SU-DHL-6 (cell line): ENCODE measurements around the gene CEP170.

Experiments
- H2AFZ ChIP-seq: fragments of 200-600 bp; sonication (generic); 2 replicates; pipeline ENCODE4 v1.6.1; 2014; ENCODE audit warnings: low read depth, mild to moderate bottlenecking, moderate library complexity, mixed read lengths, antibody characterized with exemption, low read length; ENCODE audit not compliant: severe bottlenecking
- H3F3A ChIP-seq: fragments of 200-600 bp; shearing (Covaris generic); 2 replicates; pipeline ENCODE4 v1.6.0; 2016; ENCODE audit warnings: antibody characterized with exemption, mild to moderate bottlenecking; ENCODE audit not compliant: insufficient read depth
- H3K27ac ChIP-seq: fragments of 200-600 bp; sonication (generic); 2 replicates; pipeline ENCODE4 v1.5.1; 2016; ENCODE audit warnings: low read depth, mild to moderate bottlenecking, low read length, moderate library complexity, mixed read lengths
- H3K27me3 ChIP-seq: fragments of 200-600 bp; sonication (generic), shearing (Covaris generic); 2 replicates; pipeline ENCODE4 v1.6.0; 2014; ENCODE audit warnings: mild to moderate bottlenecking, low read length
- H3K36me3 ChIP-seq: fragments of 200-600 bp; sonication (generic); 2 replicates; pipeline ENCODE4 v1.6.1; 2014; ENCODE audit warnings: mild to moderate bottlenecking, low read length, mixed read lengths
- H3K4me2 ChIP-seq: fragments of 300-600, 200-600 bp; shearing (Covaris generic), sonication (generic); 2 replicates; pipeline ENCODE4 v1.6.0; 2014; ENCODE audit warnings: low read length, low read depth, mild to moderate bottlenecking; ENCODE audit not compliant: poor library complexity, severe bottlenecking
- H3K4me3 ChIP-seq: fragments of 200-600 bp; sonication (generic); 2 replicates; pipeline ENCODE4 v1.5.1; 2014; ENCODE audit warnings: antibody characterized with exemption, low read length, mild to moderate bottlenecking, mixed read lengths; ENCODE audit not compliant: insufficient read depth, poor library complexity, severe bottlenecking
- H3K79me2 ChIP-seq: fragments of 200-600 bp; sonication (generic); 2 replicates; pipeline ENCODE4 v1.6.1; 2014; ENCODE audit warnings: mild to moderate bottlenecking, low read length, moderate library complexity; ENCODE audit not compliant: insufficient read depth
- H3K9ac ChIP-seq: fragments of 200-600 bp; sonication (generic); 2 replicates; pipeline ENCODE4 v1.7.0; 2014; ENCODE audit warnings: mild to moderate bottlenecking, low read length
- H3K9me2 ChIP-seq: fragments of 200-600 bp; sonication (generic); replicated peaks from 2 replicates; pipeline ENCODE4 v1.6.1; 2014; ENCODE audit warnings: low read length; ENCODE audit not compliant: insufficient read depth
- H3K9me3 ChIP-seq: fragments of 200-600 bp; sonication (generic); 2 replicates; pipeline ENCODE4 v1.6.1; 2014; ENCODE audit warnings: low read length, mixed read lengths; ENCODE audit not compliant: insufficient read depth
- H4K20me1 ChIP-seq: fragments of 200-600 bp; sonication (generic); 2 replicates; pipeline ENCODE4 v1.6.1; 2014; ENCODE audit warnings: low read depth, mild to moderate bottlenecking, antibody characterized with exemption, low read length, moderate library complexity, mixed read lengths
- EZH2phosphoT487 ChIP-seq: fragments of 200-600 bp; sonication (generic), shearing (Covaris generic); conservative IDR thresholded peaks from 2 replicates; pipeline ENCODE4 v1.6.1; 2018; ENCODE audit warnings: mild to moderate bottlenecking, antibody characterized with exemption, low read length, moderate library complexity, mixed read lengths
- TF ChIP-seq, protein P1 (sequence below): fragments of 200-600 bp; sonication (generic); IDR thresholded peaks from one replicate; pipeline ENCODE4 v1.5.1; 2017; ENCODE audit warnings: antibody characterized with exemption, mild to moderate bottlenecking, low read length, moderate library complexity; ENCODE audit not compliant: insufficient read depth, poor library complexity, severe bottlenecking

The CEP170 gene

GRCh38 chr1:243253926-243254232 is 1.2 kb downstream of the CEP170 start:
- Histone ChIP-seq H2AFZ (no peak overlapping the region), H3K9me2 (no peaks in the 10 kb centered on the region), H3K79me2 (peaks cover 85% of the 10 kb centered on the region), H3K36me3 (no peaks in the 10 kb centered on the region), H3K4me3 (peak overlapping the region; percentile 69), H3K9me3 (no peaks in the 10 kb centered on the region), H3K4me2 (peak overlapping the region; percentile 100), H3K9ac (peak overlapping the region; percentile 70), H4K20me1 (peaks cover 23% of the 10 kb centered on the region), H3F3A (peaks cover 6% of the 10 kb centered on the region; the same call in 1 of the 2 replicates), H3K27ac (peak overlapping the region; percentile 77; the same call in 1 of the 2 replicates), H3K27me3 (no peaks in the 10 kb centered on the region)
- no peak for TF ChIP-seq EZH2phosphoT487
- TF ChIP-seq, protein P1, sequence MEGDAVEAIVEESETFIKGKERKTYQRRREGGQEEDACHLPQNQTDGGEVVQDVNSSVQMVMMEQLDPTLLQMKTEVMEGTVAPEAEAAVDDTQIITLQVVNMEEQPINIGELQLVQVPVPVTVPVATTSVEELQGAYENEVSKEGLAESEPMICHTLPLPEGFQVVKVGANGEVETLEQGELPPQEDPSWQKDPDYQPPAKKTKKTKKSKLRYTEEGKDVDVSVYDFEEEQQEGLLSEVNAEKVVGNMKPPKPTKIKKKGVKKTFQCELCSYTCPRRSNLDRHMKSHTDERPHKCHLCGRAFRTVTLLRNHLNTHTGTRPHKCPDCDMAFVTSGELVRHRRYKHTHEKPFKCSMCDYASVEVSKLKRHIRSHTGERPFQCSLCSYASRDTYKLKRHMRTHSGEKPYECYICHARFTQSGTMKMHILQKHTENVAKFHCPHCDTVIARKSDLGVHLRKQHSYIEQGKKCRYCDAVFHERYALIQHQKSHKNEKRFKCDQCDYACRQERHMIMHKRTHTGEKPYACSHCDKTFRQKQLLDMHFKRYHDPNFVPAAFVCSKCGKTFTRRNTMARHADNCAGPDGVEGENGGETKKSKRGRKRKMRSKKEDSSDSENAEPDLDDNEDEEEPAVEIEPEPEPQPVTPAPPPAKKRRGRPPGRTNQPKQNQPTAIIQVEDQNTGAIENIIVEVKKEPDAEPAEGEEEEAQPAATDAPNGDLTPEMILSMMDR, result no peak

DNA sequence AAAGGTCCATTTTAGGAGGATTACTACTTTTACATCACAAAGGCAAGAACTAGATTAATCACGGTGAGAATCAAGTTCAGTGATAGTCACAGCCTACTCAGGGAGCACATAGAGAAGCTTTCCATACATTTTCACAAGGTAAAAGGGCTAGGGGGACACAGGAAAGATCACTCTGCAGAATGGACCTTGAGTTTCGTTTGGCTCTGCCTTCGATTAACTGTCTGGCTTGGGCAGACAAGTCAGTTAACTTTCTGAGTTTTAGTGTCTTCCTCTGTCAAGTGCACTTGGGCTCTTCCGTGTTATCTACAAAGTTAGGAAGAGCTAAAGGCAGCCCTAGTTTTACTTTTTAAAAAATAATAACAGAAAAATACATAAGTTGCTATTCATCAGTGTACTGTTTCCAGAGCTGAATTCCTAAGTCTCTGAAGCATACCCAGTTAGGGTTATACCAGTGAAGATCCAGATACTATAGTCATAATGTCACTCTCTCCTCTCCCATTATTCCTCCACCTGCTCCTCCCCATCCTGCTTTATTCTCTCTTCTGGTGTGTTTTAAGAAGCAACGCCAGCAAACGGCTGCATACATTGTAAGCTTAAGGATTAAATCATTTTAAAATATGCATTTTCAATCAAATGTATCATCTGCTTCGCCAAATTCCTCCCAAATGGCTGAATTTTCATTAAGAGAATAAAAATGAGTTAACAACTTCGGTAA is 1.7 kb downstream of the CEP170 start:
- Histone ChIP-seq H3F3A (peaks cover 6% of the 10 kb centered on the region; the same call in 1 of the 2 replicates), H3K9ac (peak overlapping the region; percentile 70), H3K9me2 (no peaks in the 10 kb centered on the region), H3K36me3 (no peaks in the 10 kb centered on the region), H4K20me1 (peaks cover 23% of the 10 kb centered on the region), H3K4me3 (peak overlapping the region; percentile 69), H2AFZ (no peak overlapping the region), H3K27me3 (no peaks in the 10 kb centered on the region), H3K79me2 (peaks cover 85% of the 10 kb centered on the region), H3K27ac (peak overlapping the region; percentile 13; the same call in 1 of the 2 replicates), H3K9me3 (no peaks in the 10 kb centered on the region), H3K4me2 (peak overlapping the region; percentile 100)
- TF ChIP-seq, protein P1, result no peak
- TF ChIP-seq EZH2phosphoT487, result no peak

DNA sequence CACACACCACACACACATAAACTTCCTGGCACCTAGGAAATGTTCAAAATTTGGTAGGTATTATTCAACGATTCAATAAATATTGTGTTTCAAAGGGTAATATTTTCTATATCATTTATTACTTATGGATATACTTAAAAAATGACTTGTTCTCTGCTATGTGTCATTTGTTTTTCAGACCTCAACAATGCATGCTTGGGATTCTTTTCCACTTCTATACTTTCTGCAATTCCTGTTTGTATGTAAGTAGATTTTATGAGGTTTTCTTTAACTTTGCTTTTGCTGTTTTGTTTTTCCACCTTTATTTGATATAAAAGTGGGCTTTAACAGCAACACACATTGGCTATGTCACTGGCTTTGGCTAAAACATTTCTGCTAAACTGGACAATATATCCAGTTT is 3.5 kb downstream of the CEP170 start:
- TF ChIP-seq, protein P1, result no peak
- no peak for TF ChIP-seq EZH2phosphoT487
- H4K20me1 ChIP-seq, result peaks cover 23% of the 10 kb centered on the region
- peaks cover 85% of the 10 kb centered on the region for H3K79me2 ChIP-seq
- no peak overlapping the region for H2AFZ ChIP-seq
- no peak overlapping the region for H3K4me3 ChIP-seq
- no peaks in the 10 kb centered on the region for H3K9me2 ChIP-seq
- H3K4me2 ChIP-seq, result peak overlapping the region; percentile 100
- H3K27me3 ChIP-seq, result no peaks in the 10 kb centered on the region
- H3F3A ChIP-seq, result peaks cover 6% of the 10 kb centered on the region; the same call in 1 of the 2 replicates
- no peaks in the 10 kb centered on the region for H3K9me3 ChIP-seq
- H3K36me3 ChIP-seq, result no peaks in the 10 kb centered on the region
- H3K27ac ChIP-seq, result no peak overlapping the region
- no peak overlapping the region for H3K9ac ChIP-seq
